GM21717 (cell line): ENCODE results near the gene DLGAP1.

ENCODE experiments used
- ATAC-seq: cut with Tn5 transposase; IDR thresholded peaks from one replicate; pipeline ENCODE4 v1.9.1; 2021; ENCODE audit warnings: mild to moderate bottlenecking, moderate library complexity; ENCODE audit not compliant: unreplicated experiment

DLGAP1 gene

DNA sequence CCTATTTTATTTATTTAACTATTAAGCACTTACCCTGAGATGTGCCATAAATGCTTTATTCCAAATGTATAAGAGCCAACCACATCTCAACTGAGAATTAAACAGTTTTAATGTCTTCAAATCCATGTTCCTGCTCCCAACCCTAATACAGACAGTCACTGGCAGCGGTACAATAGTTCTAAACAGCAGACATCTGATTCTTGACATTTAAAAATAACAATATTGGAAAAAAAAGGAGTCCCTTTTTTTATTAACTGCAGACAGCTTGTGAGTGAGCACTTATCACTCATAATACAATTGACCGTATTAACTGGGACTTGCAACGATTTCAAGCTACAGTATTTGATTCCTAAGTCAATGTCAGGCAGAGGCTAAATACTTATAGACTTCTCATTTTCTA, 580.5 kb downstream of the DLGAP1 start:
- ATAC-seq: no peak

- no peak for ATAC-seq
Measured at GRCh38 chr18:3874125-3874524, 581.0 kb downstream of the DLGAP1 start.

GRCh38 chr18:3873698-3874097, 581.4 kb downstream of the DLGAP1 start:
- ATAC-seq: no peak

- ATAC-seq: no peak
Measured at GRCh38 chr18:3873211-3873610, 581.9 kb downstream of the DLGAP1 start.

DNA sequence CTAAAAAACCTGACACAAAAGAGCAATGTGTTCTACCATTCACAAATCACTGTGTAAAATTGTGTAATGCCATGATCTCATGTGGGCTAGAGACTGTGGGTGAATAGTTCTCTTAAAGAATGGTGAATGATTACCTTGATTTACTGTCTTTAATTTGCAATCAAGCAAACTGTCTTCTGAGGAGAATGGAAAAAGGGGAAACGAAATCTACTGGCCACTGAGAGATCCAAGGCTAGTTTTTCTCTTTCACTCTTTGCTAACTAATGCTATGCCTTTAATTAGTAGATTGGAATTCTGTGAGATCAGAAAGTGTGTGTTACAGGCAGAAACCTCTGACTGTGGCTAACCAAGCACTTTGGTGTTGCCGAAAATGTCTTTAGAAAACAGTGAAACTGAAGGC, 582.5 kb downstream of the DLGAP1 start:
- no peak for ATAC-seq

- no peak for ATAC-seq
Measured at GRCh38 chr18:3871687-3872086, 583.4 kb downstream of the DLGAP1 start.

- no peak for ATAC-seq
Measured at GRCh38 chr18:3870914-3871313, 584.2 kb downstream of the DLGAP1 start.

DNA sequence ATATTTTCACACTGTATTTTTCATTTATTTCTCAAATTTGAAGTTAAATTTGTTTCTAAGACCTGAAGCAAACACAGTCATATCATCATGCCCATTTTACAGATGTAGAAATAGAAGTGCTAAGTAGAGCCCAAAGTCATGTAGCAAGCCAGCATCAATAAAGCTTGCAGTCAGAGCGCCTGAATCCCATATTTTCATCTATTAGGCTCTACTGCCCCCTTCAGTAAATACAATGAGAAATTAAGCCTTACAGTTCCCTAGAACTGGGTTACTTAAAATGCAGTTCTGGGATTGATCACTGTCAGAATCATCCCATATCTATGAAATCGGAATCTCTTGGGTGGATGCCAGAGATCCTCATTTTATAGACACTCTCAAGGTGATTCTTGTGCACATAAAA, 585.3 kb downstream of the DLGAP1 start:
- ATAC-seq: no peak

- ATAC-seq: no peak
Measured at GRCh38 chr18:3867864-3868311, 587.2 kb downstream of the DLGAP1 start.

DNA sequence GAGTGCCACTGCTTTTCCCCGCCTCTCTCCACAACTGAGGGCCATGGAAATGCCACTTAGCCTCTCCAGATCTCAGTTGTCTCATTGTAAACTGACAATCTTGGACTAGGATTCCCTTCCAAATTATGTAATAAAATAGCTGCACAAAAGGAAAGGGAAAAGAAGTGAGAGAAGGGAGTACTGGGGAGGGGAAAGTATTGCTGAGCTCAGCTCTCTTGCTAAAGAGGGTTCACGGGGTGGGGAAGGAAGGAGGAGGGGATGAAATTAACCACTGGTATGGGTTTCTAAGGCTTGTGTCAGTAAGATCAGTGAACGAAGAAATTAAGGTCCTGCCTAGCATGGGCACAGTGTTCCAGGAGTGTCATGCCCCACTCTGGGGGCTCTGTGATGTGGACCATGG, 587.9 kb downstream of the DLGAP1 start:
- ATAC-seq: no peak

DNA sequence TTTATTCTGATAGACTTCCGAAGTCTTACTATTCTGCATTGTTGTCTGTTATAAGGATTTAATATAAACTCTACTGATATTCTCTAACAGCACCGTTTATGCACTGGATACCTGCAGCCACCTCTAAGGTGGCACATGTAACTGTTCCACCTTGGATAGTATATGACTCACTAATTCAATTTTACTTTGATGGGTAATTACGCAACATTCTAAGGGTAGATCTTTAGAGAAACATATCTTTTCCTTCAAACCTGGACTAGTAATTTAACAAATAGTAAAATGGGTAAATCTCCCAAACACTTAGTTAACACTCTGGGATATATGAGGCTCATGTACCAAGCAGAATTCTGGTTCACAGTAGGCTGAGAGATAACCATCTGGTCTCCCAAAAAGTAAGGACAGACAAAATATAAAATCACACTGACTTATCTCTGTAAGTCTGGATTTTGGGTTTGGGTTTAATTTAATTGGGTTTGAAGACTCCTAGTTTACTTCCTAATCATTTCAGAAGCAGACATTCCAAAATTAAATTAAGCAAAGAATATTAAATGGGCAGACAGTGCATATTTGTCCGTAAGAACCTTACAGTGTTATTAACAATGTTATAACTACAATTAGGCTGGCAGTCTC, 590.3 kb downstream of the DLGAP1 start:
- ATAC-seq: no peak

DNA sequence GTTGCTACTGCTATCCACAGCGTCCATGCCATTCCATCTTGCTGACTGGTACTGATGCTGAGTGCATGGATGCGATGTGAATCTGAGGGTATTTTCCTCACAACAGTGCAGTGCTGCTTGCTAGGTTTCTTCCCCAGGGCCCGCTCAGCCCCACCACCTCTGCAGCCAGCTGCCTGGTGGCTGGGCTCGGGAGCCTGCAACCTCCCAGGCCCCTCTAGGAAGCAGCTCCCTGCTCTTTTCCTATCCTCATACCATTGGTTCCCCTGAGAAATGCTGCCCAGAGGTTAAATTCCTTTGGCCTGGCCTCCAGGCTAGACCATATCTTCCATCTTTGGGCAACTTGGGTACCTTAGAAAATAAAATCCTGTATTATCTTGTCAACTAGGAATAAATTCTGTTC, 591.5 kb downstream of the DLGAP1 start:
- ATAC-seq: no peak

DNA sequence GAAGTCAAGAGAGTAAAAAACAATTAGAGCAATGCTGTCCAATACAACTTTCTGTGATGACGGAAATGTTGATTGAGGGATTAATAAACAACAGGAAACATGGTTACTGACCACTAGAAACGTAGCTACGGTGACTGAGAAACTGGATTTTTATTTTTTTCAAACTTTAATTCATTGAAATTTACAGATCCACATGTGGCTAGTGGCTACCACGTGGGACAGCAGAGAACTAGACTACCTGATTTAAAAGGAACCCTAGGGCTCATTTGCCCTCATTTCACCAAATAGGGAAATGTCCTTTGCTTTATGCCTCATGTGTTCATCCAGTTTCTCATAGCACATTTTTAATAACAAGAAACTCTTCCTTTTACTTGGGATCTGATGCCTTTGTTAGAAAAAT, 592.1 kb downstream of the DLGAP1 start:
- no peak for ATAC-seq

DNA sequence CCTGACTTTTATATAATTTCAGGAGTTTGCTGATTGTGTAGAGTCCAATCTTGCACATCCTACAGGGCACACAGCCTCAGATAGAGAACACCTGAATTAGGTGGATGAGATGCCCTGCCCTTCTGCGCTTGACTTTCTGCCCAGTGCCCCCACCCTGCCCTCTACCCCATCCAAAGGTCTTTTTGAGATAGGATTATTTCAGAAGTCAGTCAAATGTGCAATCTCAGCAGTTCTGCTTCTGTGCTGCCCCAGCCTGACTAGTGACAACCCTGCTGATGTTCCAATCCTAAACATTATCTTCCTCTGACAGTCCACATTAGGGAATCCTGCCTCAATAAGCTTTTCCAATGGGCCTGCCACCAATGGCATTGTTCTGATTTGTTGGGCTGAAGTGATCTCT, 593.6 kb downstream of the DLGAP1 start:
- no peak for ATAC-seq

DNA sequence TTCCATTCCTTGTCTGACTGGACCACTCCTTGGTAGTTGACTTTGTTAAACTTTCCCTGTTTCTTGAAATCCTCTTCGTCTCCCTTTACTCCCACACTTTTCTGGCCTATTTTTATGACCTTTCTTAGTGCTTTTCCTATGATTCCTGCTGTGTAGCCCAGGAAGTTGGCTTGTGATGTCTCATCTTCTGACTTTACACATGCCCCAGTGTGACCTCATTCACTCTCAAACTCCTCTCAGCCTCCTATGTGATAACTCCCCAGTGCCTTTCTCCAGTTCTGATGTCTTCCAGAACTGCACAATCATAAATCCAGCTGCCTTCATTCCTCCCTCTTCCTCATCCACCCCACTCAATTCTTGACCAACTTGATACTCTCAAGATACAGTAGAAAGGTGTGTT, 597.6 kb downstream of the DLGAP1 start:
- no peak for ATAC-seq

GRCh38 chr18:3855966-3856365, 599.1 kb downstream of the DLGAP1 start:
- no peak for ATAC-seq

DNA sequence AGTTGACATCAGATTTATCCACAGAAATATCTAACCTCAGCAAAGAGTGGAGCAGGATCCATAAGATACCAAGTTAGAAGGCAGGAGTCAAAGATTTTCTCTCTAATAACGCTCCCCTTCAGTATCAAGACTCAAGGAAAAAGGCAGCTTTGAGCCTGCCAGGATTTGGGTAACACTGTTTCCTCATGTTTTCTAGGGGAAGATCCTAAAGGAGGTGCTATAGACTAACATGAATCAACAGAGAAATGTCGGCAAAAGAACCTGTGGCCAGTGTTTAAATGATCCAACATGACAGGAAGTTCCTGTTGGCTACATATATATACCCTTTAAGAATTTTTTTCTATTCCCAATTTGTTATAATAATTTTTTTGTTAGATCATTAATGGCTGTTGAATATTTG, 602.8 kb downstream of the DLGAP1 start:
- no peak for ATAC-seq

DNA sequence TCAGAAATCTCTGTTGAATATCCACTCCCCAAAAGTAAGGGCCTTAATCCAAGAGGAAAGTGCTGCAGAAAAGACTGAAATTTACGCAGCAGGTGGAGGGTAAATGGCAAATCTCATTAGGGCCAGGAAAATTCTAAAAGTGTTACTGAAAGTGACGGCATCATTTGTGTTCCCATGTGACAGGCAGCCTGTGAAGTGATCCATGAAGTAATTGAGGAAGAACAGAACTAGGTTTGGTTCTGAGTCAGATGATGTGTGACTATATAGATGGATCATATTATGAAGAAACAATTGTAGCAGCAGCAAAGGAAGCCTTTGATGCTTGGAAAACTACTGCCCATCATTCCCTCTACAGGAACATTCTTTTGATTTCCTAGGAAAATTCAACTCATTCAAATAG, 603.9 kb downstream of the DLGAP1 start:
- no peak for ATAC-seq

GRCh38 chr18:3848316-3848715, 606.8 kb downstream of the DLGAP1 start:
- no peak for ATAC-seq

DNA sequence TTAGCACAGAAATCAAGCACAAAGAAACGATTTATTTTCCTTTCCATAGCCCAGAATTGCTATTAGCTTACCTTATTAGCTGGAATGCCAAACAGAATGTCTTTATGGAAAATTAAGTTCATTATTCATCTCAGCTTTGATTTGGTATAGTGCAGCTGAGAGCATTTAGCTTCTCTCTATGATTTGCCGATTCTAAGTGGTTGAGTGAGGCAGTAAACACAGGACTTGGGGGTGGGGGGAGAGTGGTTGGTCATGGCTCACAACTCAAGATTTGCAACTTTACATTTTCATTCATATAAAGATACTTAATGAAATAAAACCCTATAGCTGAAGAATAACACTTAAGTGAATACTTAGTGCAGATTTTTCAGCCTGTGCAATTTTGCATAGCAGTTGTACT, 609.9 kb downstream of the DLGAP1 start:
- ATAC-seq: no peak

DNA sequence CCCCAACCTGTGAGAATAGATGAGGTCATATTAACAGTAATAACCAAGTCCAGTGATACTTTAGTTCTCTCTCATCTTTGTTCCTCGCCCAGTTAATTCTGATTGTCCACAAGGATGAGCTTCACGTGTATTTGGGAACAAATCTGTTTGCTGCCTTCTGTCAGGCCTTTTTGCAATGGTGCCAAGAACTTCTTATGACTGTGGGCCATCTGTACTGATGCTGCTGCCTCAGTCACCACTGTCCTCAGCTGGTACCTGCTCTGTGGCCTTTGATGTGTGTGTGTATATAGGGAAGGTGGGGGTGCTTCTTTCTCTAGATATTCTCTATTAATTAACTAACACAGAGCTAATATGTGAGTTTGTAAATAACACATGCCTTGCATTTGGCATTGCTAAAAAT, 612.3 kb downstream of the DLGAP1 start:
- ATAC-seq: no peak

DNA sequence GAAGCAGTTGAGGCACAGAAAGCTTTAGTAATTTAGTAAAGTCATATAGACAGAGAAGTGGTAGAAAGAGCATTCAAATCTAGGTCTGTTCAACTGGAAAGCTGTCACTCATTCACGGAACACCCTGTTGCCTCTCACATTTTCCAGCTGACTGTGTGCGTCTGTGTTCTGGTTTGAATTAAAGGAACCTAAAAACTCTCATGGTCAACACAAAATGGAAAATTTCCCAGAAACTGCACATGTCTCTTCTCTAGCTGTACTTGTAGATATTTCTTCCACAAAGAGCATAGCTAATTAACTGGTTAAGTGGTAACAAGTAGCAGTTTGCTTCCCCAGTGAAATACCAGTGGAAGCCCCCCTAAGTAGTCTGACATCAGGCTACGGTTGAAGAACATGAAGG, 614.3 kb downstream of the DLGAP1 start:
- no peak for ATAC-seq

GRCh38 chr18:3839581-3839981, 615.5 kb downstream of the DLGAP1 start:
- ATAC-seq: no peak
